ENCODE measurements around the gene EBI3. TPM values are rescaled to one million over a fixed set of nuclear protein-coding genes. Genes with fewer than 3 reads are reported as not detected.

The EBI3 gene
- polyA plus RNA-seq, 1 donor (not counting 4 experiments of a cell fraction or from before 2014, with no cell fraction given): 0.05 TPM

DNA sequence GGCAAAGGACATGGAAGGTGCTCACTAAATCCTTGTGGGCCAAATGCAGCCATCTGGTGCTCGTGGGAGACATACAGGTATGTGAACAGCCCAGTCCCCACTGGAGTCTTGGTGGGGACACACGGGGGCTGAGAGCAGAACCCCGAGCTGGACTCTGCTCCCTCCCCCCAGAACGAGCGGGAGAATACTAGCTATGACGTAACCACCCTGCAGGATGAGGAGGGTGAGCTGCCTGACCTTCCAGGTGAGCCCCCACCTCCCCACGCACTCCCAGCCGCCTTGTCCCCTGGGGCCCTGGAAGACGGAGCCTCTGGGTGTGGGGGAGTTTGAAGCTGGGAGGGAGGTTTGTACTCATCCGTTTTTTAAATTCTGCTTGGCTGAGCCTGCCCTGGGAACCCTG lies 13.5 kb upstream of the EBI3 start:
- dilution Hi-C loops (cut with MboI; ENCODE audit: extremely low pct_ligation_motif_present, low sequenced_read_pairs): no loop called here
- no peak for DNase-seq (ENCODE audit: low read depth, low spot score)

DNA sequence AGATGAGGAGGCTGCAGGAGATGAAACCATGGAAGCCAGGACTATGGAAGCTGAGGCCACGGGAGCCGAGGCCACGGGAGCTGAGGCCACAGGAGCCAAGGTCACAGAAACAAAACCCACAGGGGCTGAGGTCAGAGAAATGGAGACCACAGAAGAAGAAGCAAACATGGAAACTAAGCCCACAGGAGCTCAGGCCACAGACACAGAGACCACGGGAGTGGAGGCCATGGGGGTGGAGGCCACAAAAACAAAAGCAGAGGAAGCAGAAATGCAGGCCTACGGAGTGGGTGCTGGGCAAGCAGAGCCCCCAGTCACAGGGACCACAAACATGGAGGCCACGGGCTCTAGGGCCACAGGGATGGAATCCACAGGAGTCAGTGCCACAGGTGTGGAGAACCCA lies 12.5 kb upstream of the EBI3 start:
- peaks cover 4% of the 10 kb centered on the region for H3K9me3 ChIP-seq (ENCODE audit: control insufficient read depth, low read depth, low read length)
- dilution Hi-C loops (cut with MboI; ENCODE audit: extremely low pct_ligation_motif_present, low sequenced_read_pairs): no loop called here
- TF ChIP-seq EZH2 (IDR thresholded peaks at IDR 0.05; ENCODE audit: low read length) (no peak), CTCF (optimal IDR thresholded peaks at IDR 0.05 in 1 of 3, IDR thresholded peaks at IDR 0.05 in 1 of 3, conservative IDR thresholded peaks at IDR 0.05 in 1 of 3; ENCODE audit: extremely low read depth in 1 of 3, insufficient read depth in 2 of 3, low read length in 3 of 3) (no peak)
- no peak overlapping the region for H2AFZ ChIP-seq (ENCODE audit: control insufficient read depth, low read length)
- H3K4me3 ChIP-seq (ENCODE audit: control insufficient read depth in 2 of 3, extremely low read depth in 1 of 3, insufficient read depth in 2 of 3, low read depth in 1 of 3, low read length in 3 of 3): no peak overlapping the region
- no peaks in the 10 kb centered on the region for H3K4me1 ChIP-seq (ENCODE audit: control insufficient read depth, extremely low read depth, insufficient read depth, low read length)
- H3K9me1 ChIP-seq (ENCODE audit: control insufficient read depth, extremely low read depth, insufficient read depth, low read length): no peaks in the 10 kb centered on the region
- no peak for FAIRE-seq
- DNase-seq (ENCODE audit: low read depth, low spot score): no peak
- H3K79me2 ChIP-seq (ENCODE audit: control insufficient read depth, insufficient read depth, low read length): no peaks in the 10 kb centered on the region
- H3K27ac ChIP-seq (ENCODE audit: control insufficient read depth, insufficient read depth, low read length): no peak overlapping the region
- no peaks in the 10 kb centered on the region for H4K20me1 ChIP-seq (ENCODE audit: control insufficient read depth, extremely low read depth, insufficient read depth, low read length)
- H3K9ac ChIP-seq (ENCODE audit: control insufficient read depth, extremely low read depth, insufficient read depth, low read length): no peak overlapping the region
- H3K36me3 ChIP-seq (ENCODE audit: control insufficient read depth in 2 of 2, extremely low read depth in 1 of 2, insufficient read depth in 2 of 2, low read length in 2 of 2): no peaks in the 10 kb centered on the region
- H3K27me3 ChIP-seq (ENCODE audit: control insufficient read depth, extremely low read depth, insufficient read depth, low read length): peaks cover 8% of the 10 kb centered on the region
- H3K4me2 ChIP-seq (ENCODE audit: control insufficient read depth, extremely low read depth, insufficient read depth, low read depth, low read length): no peak overlapping the region

More for the DNA sequence above, 13.5 kb upstream of the EBI3 start:
- Histone ChIP-seq H3K79me2 (ENCODE audit: control insufficient read depth, insufficient read depth, low read length) (no peaks in the 10 kb centered on the region), H4K20me1 (ENCODE audit: control insufficient read depth, extremely low read depth, insufficient read depth, low read length) (no peaks in the 10 kb centered on the region), H3K9me1 (ENCODE audit: control insufficient read depth, extremely low read depth, insufficient read depth, low read length) (no peaks in the 10 kb centered on the region), H3K36me3 (ENCODE audit: control insufficient read depth in 2 of 2, extremely low read depth in 1 of 2, insufficient read depth in 2 of 2, low read length in 2 of 2) (no peaks in the 10 kb centered on the region), H3K9ac (ENCODE audit: control insufficient read depth, extremely low read depth, insufficient read depth, low read length) (no peak overlapping the region), H3K27ac (ENCODE audit: control insufficient read depth, insufficient read depth, low read length) (no peak overlapping the region), H3K27me3 (ENCODE audit: control insufficient read depth, extremely low read depth, insufficient read depth, low read length) (peaks cover 8% of the 10 kb centered on the region), H3K4me2 (ENCODE audit: control insufficient read depth, extremely low read depth, insufficient read depth, low read depth, low read length) (no peak overlapping the region), H2AFZ (ENCODE audit: control insufficient read depth, low read length) (no peak overlapping the region), H3K4me3 (ENCODE audit: control insufficient read depth in 2 of 3, extremely low read depth in 1 of 3, insufficient read depth in 2 of 3, low read depth in 1 of 3, low read length in 3 of 3) (no peak overlapping the region), H3K4me1 (ENCODE audit: control insufficient read depth, extremely low read depth, insufficient read depth, low read length) (no peaks in the 10 kb centered on the region), H3K9me3 (ENCODE audit: control insufficient read depth, low read depth, low read length) (peaks cover 4% of the 10 kb centered on the region)
- no peak for FAIRE-seq
- TF ChIP-seq CTCF (optimal IDR thresholded peaks at IDR 0.05 in 1 of 3, IDR thresholded peaks at IDR 0.05 in 1 of 3, conservative IDR thresholded peaks at IDR 0.05 in 1 of 3; ENCODE audit: extremely low read depth in 1 of 3, insufficient read depth in 2 of 3, low read length in 3 of 3): no peak
- TF ChIP-seq EZH2 (IDR thresholded peaks at IDR 0.05; ENCODE audit: low read length): no peak
